Activated CD4-positive, CD25-positive, alpha-beta regulatory T cell treated with anti-CD3 and anti-CD28 coated beads, Interleukin-2, amount 50 U/mL, for 24 hours (primary cell): ENCODE data around the gene CFB.

Experiments
- ATAC-seq, 2 donors: fragments of 150-1000 bp; cut with Tn5 transposase; one replicate each; pipeline ENCODE4 v1.10.0; 2021; ENCODE audit warnings: mild to moderate bottlenecking in 1 of 2, moderate library complexity in 1 of 2

The CFB gene

DNA sequence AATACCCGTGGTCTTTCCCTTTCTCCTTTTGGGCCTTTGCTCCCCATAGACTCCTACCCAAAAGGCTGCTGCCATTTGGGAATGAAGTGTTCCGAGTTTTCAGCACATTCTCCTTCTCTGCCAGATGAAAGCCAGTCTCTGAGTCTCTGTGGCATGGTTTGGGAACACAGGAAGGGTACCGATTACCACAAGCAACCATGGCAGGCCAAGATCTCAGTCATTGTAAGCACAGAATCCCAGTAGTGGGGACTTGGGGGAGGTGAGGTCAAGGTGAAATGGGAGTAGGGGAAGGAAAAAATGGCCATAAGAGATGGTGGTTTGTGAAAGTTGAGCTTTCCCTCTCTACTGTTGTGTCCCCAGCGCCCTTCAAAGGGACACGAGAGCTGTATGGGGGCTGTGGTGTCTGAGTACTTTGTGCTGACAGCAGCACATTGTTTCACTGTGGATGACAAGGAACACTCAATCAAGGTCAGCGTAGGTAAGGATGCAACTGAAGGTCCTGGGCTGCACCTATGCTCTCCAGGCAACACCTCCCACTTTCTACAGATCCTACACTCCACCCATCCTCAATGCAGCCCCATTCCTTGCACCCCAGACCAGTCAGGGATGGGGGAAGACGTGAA, 4.1 kb downstream of the CFB start:
- no peak for ATAC-seq

DNA sequence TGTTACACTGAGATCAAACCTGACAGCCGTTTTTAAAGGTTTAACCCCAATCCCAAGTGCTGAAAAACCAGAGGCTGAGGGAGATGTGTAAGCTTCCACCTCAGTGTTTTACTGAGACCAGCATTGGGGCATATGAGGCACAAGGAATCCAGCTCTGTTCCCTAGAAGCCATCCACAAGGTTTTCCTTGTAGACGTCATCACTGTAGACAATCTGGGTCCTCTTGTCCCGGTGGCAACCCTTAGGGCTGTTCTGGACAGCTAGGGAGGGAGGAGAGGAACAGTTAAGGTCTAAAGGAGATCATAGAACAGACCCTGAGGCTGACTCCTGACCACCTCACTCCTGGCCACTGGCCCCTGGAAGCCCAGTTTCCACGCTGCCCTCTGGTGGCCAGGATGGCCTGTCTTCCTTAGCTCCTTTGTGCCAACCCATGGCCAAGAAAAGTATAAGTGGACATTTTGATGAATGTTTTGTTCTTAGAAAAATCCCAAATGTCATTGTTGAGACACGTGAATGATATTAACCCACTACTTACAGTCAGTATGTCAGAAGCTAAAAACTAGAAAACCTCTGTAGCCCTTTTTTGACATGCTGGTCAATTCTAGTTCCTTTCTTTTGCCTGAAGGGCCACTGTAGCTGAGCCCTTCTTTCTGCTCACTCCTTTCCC, 6.4 kb downstream of the CFB start:
- ATAC-seq, result peak; percentile 30 to 52

DNA sequence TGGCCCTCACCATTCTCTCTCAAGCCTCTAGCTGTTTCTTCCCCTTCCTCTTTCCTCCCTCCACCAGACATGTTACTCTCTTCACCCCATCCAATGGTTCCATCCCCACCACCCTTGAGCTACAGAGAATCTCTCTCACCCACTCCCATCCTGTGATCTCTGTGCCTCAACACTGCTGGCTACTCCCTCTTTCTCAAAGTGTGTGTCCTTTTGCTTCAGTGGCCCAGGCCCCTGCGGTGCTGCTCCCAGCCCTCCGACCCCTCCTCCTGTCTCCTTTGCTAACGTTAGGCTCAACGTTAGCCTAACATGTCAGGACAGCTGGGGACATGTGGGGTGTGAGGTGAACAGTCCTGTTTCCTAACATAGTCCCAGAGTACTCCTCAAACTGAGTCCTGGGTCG, 7.0 kb downstream of the CFB start:
- ATAC-seq, result no peak

DNA sequence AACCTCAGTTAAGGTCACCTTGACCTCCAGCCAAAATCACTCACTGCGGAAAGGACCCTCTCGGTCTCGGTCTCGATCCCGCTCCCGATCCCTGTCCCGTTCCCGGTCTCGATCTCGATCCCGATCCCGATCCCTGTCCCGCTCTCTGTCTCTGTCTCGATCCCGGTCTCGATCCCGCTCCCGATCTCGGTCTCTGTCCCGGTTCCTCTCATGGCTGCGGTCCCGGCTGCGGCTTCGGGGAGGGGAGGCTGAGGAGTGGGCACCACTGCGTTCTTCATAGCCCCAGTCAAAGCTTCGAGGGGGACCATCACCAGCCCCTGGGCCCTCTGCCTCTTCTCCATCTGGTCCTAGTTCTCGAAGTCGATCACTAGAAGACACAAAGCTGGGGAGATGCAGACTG, 8.6 kb downstream of the CFB start:
- no peak for ATAC-seq

DNA sequence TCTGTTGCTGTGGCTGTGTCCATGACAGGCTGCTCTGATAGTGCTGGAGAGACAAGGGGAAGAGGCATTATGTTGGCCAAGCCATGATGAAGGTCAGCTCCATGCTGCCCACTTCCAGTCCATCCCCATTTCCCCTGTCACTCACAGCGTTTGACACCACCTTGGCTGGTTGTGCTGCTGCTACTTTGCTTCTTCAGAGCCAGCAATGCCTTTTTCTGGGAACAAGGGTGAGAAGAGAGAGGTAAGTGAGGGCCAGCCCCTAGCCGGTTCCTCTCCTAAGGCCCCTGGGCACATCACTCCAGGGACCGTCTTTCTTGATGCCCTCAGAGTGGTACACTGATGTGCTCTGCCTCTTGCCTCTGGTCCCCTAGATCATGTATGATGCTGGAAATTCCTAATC, 10.9 kb downstream of the CFB start:
- ATAC-seq, result no peak

DNA sequence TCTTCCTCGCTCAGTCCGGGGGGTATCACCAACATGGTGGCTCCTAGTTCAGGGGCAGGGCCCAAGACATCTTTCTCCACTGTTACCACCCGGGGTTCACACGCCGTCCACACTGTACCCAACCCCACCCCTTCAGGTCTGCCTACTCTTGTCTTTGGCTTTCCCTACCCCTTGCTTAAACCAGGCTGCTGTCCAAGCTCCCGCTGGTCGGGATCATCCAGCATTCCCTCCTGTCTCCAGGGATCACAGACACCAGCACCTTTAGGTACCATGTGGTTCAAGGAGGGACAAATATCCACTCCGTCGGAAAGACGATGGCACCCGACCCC, 12.5 kb downstream of the CFB start:
- no peak for ATAC-seq

DNA sequence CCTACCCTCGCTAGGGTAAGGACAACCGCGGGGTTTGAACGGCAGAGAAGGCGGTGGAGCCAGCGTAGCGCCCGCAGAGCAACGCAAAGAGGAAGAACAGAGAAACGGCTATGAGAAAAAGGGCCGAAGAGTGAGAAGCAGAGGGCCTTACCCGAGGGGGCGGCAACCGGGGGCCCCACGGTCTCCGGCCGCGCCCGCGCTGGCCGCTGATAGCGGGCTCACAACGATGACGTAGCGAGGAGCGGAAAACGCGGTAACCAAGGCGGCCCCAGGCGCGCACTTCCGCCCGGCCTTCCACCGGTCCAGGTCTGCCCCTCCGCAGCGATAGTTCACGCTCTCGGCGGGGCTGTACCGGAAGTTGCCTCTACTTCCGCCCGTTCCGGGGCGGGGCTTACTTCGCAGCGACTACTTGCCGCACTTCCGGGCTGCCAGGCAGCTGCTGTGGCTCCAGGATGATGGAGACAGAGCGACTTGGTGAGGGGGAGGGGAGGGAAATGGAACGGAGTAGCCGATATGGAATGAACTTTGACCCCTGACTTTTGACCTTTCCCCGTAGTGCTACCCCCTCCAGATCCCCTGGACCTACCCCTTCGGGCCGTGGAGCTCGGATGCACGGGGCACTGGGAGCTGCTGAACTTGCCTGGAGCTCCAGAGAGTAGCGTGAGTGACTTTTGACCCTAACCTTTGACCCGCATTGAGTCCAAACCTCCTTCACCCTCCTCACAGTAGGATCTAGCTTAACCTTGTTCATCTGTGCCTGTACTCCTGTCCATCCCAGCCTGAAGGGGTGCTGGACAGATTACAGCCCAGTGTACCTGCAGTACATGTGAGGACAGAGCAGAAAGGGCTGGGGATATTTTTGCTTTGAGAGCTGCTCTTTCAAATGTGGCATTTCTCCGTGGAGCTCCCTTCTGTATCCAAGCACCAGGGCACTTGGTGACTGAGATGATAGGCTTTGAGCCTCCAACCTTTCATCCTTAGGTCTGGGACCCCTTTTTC, 13.1 kb downstream of the CFB start, which contains the start of the genes NELFE and SKIC2:
NELFE (minus strand) TSS at position 231 of the 999 bp plus-strand sequence. CDS start 525 bp downstream, outside the sequence.
SKIC2 (plus strand) TSS at position 435 of the 999 bp plus-strand sequence; CDS start at position 453, 18 bp downstream.
- peak; percentile 99 to 100 for ATAC-seq

DNA sequence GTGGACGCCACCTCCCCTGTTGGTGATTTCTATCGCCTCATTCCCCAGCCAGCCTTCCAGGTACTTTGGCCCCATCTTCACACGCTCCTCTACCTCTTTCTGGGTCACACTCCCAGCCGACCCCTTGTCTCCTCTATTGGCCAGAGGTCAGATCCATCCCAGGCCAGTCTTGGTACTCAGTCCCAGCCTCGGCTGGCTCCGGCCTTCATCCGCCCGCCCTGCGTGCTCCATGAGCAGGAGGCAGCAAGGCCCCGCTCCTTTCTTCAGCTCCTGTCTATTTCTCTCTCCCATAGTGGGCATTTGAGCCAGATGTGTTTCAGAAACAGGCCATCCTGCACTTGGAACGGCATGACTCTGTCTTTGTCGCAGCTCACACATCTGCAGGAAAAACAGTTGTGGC, 15.7 kb downstream of the CFB start:
- ATAC-seq, result no peak

DNA sequence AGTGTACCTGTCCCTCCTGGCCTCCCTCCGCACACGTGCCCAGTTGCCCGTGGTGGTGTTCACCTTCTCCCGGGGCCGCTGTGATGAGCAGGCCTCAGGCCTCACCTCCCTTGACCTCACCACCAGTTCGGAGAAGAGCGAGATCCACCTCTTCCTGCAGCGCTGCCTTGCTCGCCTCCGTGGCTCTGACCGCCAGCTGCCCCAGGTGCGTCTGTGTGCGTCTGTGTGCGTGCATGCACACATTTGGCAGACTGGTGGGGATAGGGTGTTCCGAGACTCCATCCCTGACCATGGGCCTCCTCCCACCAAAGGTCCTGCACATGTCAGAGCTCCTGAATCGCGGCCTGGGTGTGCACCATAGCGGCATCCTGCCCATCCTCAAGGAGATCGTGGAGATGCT, 18.0 kb downstream of the CFB start:
- no peak for ATAC-seq

DNA sequence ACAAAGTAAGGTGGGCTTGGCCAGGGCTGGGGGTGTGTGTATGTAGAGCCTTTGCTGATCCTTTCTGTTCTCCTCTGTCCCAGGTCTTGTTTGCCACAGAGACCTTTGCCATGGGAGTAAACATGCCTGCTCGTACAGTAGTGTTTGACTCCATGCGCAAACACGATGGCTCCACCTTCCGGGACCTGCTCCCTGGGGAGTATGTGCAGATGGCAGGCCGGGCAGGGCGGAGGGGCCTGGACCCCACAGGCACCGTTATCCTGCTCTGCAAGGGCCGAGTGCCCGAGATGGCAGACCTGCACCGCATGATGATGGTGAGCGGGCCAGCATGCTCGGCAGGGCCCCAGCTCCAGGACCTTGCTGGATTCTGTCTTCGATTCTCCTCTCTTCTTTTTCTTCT, 19.8 kb downstream of the CFB start:
- ATAC-seq, result no peak

DNA sequence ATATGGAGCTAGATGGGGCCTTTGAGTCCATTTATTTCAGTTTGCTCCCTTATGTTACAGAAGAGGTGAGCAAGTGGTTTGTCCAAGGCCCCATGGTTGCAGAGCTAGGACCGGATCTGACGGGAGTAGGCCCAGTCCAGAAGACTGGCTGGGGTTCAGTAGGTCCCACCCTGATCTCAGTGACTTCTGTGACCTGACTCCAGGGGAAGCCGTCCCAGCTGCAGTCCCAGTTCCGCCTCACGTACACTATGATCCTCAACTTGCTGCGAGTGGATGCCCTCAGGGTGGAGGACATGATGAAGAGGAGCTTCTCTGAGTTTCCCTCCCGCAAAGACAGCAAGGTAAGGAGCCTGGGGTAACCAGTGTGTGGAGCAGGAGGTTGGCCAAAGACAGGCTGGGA, 20.6 kb downstream of the CFB start:
- no peak for ATAC-seq

DNA sequence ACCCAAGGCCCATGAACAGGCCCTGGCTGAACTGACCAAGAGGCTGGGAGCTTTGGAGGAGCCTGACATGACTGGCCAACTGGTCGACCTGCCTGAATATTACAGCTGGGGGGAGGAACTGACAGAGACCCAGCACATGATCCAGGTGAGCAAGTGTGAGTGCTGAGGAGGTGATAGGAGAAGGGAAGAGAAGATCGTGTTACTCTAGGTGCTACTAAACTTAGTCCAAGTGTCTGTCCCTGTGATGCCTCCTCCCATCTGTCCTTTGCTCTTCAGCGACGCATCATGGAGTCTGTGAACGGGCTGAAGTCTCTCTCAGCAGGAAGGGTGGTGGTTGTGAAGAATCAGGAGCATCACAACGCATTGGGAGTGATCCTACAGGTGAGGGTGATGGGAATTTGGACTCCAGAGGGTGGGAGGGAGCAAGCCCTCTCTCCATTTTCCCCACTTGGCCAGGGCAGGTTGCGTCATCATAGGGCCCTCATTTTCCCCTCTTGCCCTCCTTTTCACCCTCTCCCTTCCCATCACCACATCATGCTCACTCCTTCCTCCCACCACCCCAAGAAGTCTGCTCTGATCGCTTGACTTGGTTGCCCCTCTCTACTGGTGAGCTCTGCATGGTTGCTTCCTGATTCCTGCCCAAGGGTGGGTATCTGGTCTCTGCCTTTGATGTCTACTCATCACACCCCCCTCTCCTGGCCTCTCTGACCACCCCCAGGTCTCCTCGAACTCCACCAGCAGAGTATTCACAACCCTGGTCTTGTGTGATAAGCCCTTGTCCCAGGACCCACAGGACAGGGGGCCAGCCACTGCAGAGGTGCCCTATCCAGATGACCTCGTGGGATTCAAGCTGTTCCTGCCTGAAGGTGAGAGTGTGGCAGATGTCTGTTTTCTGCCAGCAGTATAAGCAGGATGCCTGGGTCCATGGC, 21.4 kb downstream of the CFB start:
- ATAC-seq, result no peak

DNA sequence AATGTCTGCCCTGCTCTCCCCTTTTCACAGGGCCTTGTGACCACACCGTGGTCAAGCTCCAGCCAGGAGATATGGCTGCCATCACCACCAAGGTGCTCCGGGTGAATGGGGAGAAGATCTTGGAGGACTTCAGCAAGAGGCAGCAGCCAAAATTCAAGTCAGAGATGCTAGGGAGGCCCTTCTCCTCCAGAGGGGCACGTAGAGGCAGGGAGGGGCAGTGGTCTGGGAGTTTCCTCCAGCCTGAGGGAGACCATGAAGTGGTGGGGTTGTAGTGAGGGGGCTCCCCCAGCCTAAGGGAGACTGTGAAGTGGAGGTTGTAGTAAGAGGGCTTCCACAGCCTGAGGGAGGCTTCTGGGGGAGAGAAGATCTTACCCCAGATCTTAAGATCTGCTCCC, 22.0 kb downstream of the CFB start:
- ATAC-seq, result no peak

DNA sequence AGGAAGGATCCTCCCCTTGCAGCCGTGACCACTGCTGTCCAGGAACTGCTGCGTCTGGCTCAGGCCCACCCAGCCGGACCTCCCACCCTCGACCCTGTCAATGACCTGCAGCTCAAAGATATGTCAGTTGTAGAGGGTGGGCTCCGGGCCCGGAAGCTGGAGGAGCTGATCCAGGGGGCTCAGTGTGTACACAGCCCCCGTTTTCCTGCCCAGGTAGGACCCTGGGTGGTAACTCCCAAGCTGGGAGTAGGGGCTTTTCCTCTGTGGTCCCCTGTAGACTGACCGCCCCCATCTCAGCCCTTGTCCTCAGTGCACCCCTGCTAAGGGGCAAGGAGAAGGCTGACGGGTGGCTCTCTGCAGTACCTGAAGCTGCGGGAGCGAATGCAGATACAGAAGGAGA, 22.4 kb downstream of the CFB start:
- ATAC-seq, result no peak

DNA sequence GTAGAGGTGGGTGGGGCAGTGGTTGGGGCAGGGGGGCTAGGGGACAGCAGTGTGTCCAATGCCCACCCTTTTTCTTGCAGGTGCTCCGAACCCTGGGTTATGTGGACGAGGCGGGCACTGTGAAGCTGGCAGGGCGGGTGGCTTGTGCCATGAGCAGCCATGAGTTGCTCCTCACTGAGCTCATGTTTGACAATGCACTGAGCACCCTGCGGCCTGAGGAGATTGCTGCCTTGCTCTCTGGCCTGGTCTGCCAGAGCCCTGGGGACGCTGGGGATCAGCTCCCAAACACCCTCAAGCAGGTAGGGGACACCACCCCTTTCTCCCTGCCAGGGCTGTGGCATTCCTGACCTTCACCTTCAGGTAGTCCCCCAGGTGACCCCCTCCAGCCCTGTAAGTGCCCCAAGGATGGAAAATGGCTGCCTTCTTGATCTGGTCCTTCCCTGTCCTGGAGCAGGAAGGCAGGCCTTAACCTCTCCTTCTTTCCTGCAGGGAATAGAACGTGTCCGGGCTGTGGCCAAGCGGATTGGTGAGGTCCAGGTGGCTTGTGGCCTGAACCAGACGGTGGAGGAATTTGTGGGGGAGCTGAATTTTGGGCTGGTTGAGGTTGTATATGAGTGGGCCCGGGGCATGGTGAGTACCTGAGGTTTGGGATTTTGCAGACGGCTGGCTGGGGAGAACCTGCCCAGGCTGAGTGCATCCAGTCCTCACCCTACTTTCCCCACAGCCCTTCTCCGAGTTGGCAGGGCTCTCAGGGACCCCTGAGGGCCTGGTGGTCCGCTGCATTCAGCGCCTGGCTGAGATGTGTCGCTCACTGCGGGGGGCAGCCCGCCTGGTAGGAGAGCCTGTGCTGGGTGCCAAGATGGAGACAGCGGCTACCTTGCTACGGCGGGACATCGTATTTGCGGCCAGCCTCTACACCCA, 23.2 kb downstream of the CFB start:
- no peak for ATAC-seq

DNA sequence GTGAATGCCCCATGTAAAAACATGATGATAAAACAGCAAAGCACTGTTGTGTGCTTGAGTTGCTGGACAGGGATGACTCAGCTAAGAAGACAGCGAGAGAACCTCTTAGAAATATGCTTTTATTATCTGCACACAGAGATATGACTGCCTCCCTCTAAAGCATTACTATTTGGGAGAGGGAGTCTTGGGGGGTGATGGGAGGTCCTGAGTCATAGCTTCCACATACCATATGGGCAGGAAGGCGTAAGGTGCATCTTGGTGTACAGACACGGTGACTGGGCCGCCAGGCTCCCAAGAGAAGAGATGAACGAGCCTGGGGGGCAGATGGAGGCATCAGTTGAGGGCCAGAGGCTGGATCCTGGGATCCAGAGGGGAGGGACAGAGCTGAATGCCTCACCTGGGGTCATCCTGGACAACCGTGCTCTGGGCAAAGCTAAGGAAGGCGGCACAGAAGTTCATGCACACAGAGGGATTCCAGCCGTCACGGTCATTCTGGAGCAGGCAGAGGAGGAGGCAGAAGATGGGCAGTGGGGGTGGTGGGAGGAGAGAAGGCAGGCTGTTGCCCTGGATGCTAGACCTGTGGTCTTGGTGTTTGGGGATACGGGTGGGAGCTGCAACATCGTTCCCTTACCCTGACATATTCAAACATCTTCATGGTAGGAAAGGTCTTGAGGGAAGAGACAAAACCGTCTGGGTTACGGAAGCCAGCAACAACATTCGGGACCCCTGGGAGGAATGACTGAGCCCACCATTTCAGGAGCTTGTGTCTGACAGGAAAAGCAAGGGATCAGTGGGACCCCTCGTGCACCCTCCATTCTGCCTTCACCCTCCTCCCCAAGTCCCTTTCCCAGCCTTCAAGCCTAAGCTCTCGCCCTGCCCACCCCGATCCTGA, 24.1 kb downstream of the CFB start:
- no peak for ATAC-seq

DNA sequence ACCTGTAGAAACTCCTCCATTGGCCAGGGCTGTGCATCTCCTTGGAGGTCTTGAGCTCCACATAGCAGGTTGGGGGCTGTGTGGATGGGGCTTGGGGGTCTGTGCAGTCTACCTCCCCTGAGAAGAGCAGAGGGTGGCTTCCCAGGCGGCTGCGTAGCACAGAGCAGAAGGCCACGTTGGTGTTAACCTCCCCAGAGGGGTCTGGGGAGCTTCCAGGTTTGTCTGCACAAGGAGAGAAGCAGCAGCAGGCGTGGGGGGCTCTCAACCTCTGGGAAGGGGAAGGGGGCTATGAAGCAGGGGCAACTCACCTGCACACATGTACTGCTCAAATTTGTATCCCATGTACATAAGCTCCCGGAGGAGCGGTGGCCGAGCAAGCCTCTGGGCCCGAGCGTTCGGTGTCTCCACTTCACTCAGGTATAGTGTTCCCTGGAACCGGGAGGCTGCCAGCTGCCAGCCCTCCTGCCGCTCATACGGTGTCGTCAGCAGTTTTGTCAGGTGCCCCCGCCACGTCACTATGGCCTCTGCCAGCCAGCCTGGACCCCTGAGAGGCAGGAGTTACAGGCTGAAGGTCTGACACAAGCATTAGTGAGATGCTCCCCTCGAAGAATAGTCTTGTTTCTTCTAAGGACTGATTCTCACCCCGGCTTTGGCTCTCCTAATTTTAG, 24.8 kb downstream of the CFB start:
- no peak for ATAC-seq

DNA sequence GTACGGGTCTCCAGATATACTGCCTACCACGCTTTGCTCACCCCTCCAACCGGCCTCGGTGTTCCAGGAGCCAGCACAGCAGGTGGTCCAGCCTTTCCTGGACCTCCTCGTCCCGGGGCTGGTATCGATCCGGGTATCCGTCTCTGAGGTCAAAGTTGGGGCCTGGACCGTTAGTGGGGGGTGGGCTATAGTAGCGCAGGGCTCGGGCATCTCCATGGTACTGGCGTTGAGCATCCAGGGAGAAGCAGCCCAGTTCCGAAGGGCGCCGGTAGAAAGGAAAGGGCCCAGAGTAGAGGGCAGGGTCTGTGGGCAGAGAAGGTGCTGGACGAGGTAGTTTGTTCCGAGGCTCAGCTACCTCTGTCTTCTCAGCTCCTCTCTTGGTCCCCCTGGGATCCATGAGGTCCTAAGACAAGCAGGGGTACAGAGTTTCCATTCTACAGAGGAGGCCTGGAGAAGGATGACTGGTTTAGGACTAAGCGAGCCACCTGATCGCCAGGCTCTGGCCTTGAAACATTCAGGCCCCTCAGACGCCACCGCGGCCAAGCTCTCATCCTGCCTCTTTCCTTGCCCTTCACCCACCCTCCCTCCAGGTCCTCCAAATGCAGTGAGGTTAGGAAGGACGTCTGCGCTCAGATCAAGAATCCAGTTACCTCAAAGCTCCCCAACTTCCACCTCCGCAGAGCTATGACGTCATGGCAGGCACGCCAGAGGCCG, 25.5 kb downstream of the CFB start:
- no peak for ATAC-seq
